Thyroid gland (tissue), 4 donors: ENCODE data around the gene EPHB6.

Experiments used
- POLR2A ChIP-seq, 2 donors: fragments of 450-650 bp; IDR thresholded peaks; one replicate each; pipeline ENCODE4 v1.6.1; 2017; ENCODE audit warnings: antibody characterized with exemption in 2 of 2, mild to moderate bottlenecking in 2 of 2, moderate library complexity in 1 of 2
- TF ChIP-seq, protein P1 (sequence below), 6 experiments: fragments of 200-600 bp in 3 of 6; fragments of 450-650 bp in 3 of 6; sonication (generic) in 3 of 6; IDR thresholded peaks; one replicate each; pipeline ENCODE4 v1.5.1; 2016 to 2019; ENCODE audit warnings: antibody characterized with exemption in 6 of 6, mild to moderate bottlenecking in 2 of 6, inconsistent platforms in 1 of 6, moderate library complexity in 1 of 6

DNA sequence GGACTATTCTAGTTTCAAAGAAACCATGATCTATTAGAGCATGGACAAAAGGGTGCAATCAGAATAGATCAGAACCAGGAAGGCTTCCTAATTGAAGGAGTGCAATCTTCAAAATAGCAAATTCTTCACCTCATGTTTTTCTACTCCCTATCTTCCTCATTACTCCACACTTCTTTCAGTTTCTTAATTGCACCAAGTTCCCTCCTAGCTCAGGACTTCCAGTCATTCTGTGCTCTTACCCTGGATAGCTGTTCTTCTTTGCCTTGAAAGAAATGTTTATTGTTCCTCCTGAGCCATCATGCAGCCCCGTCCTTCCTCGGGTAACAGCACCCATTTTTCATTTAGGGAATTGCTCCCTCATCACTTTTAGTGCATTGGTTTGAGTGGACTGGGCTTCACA lies 55.6 kb downstream of the EPHB6 start:
- TF ChIP-seq, protein P1, sequence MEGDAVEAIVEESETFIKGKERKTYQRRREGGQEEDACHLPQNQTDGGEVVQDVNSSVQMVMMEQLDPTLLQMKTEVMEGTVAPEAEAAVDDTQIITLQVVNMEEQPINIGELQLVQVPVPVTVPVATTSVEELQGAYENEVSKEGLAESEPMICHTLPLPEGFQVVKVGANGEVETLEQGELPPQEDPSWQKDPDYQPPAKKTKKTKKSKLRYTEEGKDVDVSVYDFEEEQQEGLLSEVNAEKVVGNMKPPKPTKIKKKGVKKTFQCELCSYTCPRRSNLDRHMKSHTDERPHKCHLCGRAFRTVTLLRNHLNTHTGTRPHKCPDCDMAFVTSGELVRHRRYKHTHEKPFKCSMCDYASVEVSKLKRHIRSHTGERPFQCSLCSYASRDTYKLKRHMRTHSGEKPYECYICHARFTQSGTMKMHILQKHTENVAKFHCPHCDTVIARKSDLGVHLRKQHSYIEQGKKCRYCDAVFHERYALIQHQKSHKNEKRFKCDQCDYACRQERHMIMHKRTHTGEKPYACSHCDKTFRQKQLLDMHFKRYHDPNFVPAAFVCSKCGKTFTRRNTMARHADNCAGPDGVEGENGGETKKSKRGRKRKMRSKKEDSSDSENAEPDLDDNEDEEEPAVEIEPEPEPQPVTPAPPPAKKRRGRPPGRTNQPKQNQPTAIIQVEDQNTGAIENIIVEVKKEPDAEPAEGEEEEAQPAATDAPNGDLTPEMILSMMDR (IDR thresholded peaks at IDR 0.05): no peak
- TF ChIP-seq POLR2A (IDR thresholded peaks at IDR 0.05): no peak
